ENCODE measurements around the gene NPEPPS. TPM values are rescaled to one million over a fixed set of nuclear protein-coding genes. Genes with fewer than 3 reads are reported as not detected.

Gene NPEPPS
- total RNA-seq, 1 experiment from 2014 or later, result 117 TPM

GRCh38 chr17:47638903-47639302, 108.0 kb downstream of the NPEPPS start:
- no peak overlapping the region for H3K4me2 ChIP-seq (ENCODE audit: insufficient read depth, insufficient read length, low read length)
- TF ChIP-seq, protein P1, sequence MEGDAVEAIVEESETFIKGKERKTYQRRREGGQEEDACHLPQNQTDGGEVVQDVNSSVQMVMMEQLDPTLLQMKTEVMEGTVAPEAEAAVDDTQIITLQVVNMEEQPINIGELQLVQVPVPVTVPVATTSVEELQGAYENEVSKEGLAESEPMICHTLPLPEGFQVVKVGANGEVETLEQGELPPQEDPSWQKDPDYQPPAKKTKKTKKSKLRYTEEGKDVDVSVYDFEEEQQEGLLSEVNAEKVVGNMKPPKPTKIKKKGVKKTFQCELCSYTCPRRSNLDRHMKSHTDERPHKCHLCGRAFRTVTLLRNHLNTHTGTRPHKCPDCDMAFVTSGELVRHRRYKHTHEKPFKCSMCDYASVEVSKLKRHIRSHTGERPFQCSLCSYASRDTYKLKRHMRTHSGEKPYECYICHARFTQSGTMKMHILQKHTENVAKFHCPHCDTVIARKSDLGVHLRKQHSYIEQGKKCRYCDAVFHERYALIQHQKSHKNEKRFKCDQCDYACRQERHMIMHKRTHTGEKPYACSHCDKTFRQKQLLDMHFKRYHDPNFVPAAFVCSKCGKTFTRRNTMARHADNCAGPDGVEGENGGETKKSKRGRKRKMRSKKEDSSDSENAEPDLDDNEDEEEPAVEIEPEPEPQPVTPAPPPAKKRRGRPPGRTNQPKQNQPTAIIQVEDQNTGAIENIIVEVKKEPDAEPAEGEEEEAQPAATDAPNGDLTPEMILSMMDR (conservative IDR thresholded peaks at IDR 0.05), result no peak

More at GRCh38 chr17:47638903-47639302, 108.0 kb downstream of the NPEPPS start:
- no peaks in the 10 kb centered on the region for H3K79me1 ChIP-seq (ENCODE audit: insufficient read depth, low read depth, low read length, poor library complexity, severe bottlenecking)
- no peak overlapping the region for H2BK5ac ChIP-seq (ENCODE audit: insufficient read length, low read length)
- no peak for DNase-seq
- H3T11ph ChIP-seq (ENCODE audit: low read length), result no peak overlapping the region
- no CpG with 5 or more reads among the region's 5 CpGs for WGBS (ENCODE audit: extremely low coverage, insufficient read length, low lambda C conversion rate)
- no peak overlapping the region for H2AFZ ChIP-seq (ENCODE audit: low read length)
- no peak overlapping the region for H3K23ac ChIP-seq (ENCODE audit: insufficient read length, low read depth, low read length)
- no peak overlapping the region for H2BK15ac ChIP-seq (ENCODE audit: low read depth, low read length)
- H3K36me3 Mint-ChIP-seq (ENCODE audit: insufficient read depth in 1 of 3, low read depth in 3 of 3), result peaks cover 2 to 19% (median 7%) of the 10 kb centered on the region in 3 experiments; a peak in 5 of 7 replicates
- H3K79me2 ChIP-seq (ENCODE audit: insufficient read depth, low read length), result no peaks in the 10 kb centered on the region
- no peak overlapping the region for H3K27ac ChIP-seq (ENCODE audit: insufficient read length, low read depth, low read length)
- no peak overlapping the region for H2BK120ac ChIP-seq (ENCODE audit: low read depth, low read length, poor library complexity, severe bottlenecking)
- H3K18ac ChIP-seq (ENCODE audit: insufficient read length, low read depth, low read length), result no peak overlapping the region
- no peaks in the 10 kb centered on the region for H3K9me3 ChIP-seq (ENCODE audit: control insufficient read depth, low read depth, low read length)
- H4K20me1 ChIP-seq (ENCODE audit: control insufficient read depth, insufficient read depth, insufficient read length), result no peaks in the 10 kb centered on the region
- no peaks in the 10 kb centered on the region for H3K27me3 Mint-ChIP-seq (ENCODE audit: low read depth)
- H2BK20ac ChIP-seq (ENCODE audit: low read depth, low read length, poor library complexity, severe bottlenecking), result no peak overlapping the region
- H3K4me3 Mint-ChIP-seq, result no peak overlapping the region
- H3K27me3 ChIP-seq (ENCODE audit: insufficient read depth, low read length), result no peaks in the 10 kb centered on the region
- H3K4me1 Mint-ChIP-seq, result no peaks in the 10 kb centered on the region
- H3K23me2 ChIP-seq (ENCODE audit: insufficient read length, low read depth, low read length, poor library complexity, severe bottlenecking), result no peaks in the 10 kb centered on the region
- H3K4ac ChIP-seq (ENCODE audit: low read depth, low read length), result no peak overlapping the region
- H3K4me1 ChIP-seq (ENCODE audit: insufficient read depth, low read length), result no peaks in the 10 kb centered on the region
- H3K14ac ChIP-seq (ENCODE audit: insufficient read depth, low read length), result no peak overlapping the region
- no peak overlapping the region for H3K27ac Mint-ChIP-seq
- H2BK12ac ChIP-seq (ENCODE audit: insufficient read length, low read depth, low read length), result no peak overlapping the region
- H3K56ac ChIP-seq (ENCODE audit: insufficient read length, low read depth, low read length), result no peak overlapping the region
- H4K8ac ChIP-seq (replicated peaks; ENCODE audit: insufficient read length, low read depth, low read length), result no peak overlapping the region
- H4K5ac ChIP-seq (ENCODE audit: insufficient read length, low read depth, low read length), result no peak overlapping the region
- no peak overlapping the region for H4K91ac ChIP-seq (ENCODE audit: insufficient read length, low read depth, low read length)
- H3K9me3 Mint-ChIP-seq, result no peaks in the 10 kb centered on the region
- no peak overlapping the region for H2AK5ac ChIP-seq (ENCODE audit: insufficient read length, low read length)
- H3K9ac ChIP-seq (ENCODE audit: extremely low read depth, insufficient read length, low read length), result no peak overlapping the region
